B cell (primary cell): ENCODE results near the gene KCNQ2. TPM values are rescaled to one million over a fixed set of nuclear protein-coding genes. Genes with fewer than 3 reads are reported as not detected.

Source experiments
- ATAC-seq: fragments of 200-7000 bp; cut with Tn5 transposase; one replicate; pipeline ENCODE4 v1.10.0; 2021; ENCODE audit warnings: low read depth, mild to moderate bottlenecking, moderate number of reproducible peaks, moderate library complexity
- CTCF ChIA-PET: fragments of 350-600 bp; sonication (Branson Sonifier 250); formaldehyde crosslinking; loops from one replicate; lab custom pipeline; 2021; ENCODE audit warnings: antibody characterized with exemption, inconsistent platforms; lab: Charles Lee
- POLR2A ChIA-PET: fragments of 350-600 bp; sonication (Branson Sonifier 250); formaldehyde crosslinking; loops from one replicate; lab custom pipeline; 2021; ENCODE audit warnings: antibody characterized with exemption; lab: Charles Lee
- DNase-seq: peaks from one replicate; pipeline ENCODE4 v3.0.0; 2013
- H2AFZ ChIP-seq: 2 replicates; pipeline ENCODE4 v1.6.1; 2012; ENCODE audit warnings: mild to moderate bottlenecking, low read depth, low read length; ENCODE audit not compliant: insufficient read depth, poor library complexity, severe bottlenecking
- H3K27ac ChIP-seq, 2 donors: 1 replicate in 1 of 2; 2 replicates in 1 of 2; pipeline ENCODE4 v1.5.1; 2012 to 2013; ENCODE audit warnings: low read length in 2 of 2, mild to moderate bottlenecking in 2 of 2, moderate library complexity in 1 of 2
- H3K27me3 ChIP-seq, 4 experiments: fragments of 200-600 bp in 1 of 4; sonication (generic) in 1 of 4; replicated peaks in 1 of 4; 1 replicate in 2 of 4; 2 replicates in 2 of 4; pipeline versions ENCODE4 v1.6.1 to v1.7.0; 2013 to 2016; ENCODE audit warnings: low read length in 3 of 4, mild to moderate bottlenecking in 2 of 4, mixed read lengths in 1 of 4, moderate library complexity in 1 of 4; ENCODE audit not compliant: insufficient read depth in 4 of 4, control insufficient read depth in 3 of 4; ENCODE audit errors: control extremely low read depth in 1 of 4
- H3K36me3 ChIP-seq, 2 experiments: replicated peaks in 1 of 2; 1 replicate in 1 of 2; 2 replicates in 1 of 2; pipeline versions ENCODE4 v1.6.1 to v1.7.1; 2013; ENCODE audit warnings: low read length in 1 of 2; ENCODE audit not compliant: insufficient read depth in 2 of 2, control insufficient read depth in 1 of 2; ENCODE audit errors: control extremely low read depth in 1 of 2, extremely low read depth in 1 of 2
- H3K4me1 ChIP-seq, 2 donors: fragments of 200-600 bp in 1 of 2; sonication (generic) in 1 of 2; 1 replicate in 1 of 2; 2 replicates in 1 of 2; pipeline versions ENCODE4 v1.5.1 to v1.6.1; 2013 to 2017; ENCODE audit warnings: low read length in 2 of 2; ENCODE audit not compliant: control insufficient read depth in 2 of 2, insufficient read depth in 2 of 2
- H3K4me2 ChIP-seq: replicated peaks from 2 replicates; pipeline ENCODE3; 2012; ENCODE audit warnings: mild to moderate bottlenecking, low read depth, low read length; ENCODE audit not compliant: poor library complexity, severe bottlenecking
- H3K4me3 ChIP-seq, 5 experiments: fragments of 200-600 bp in 1 of 5; sonication (generic) in 1 of 5; 1 replicate in 3 of 5; 2 replicates in 2 of 5; pipeline versions ENCODE4 v1.5.1 to v1.7.0; 2011 to 2016; ENCODE audit warnings: low read length in 4 of 5, mild to moderate bottlenecking in 4 of 5, low read depth in 2 of 5, control low read depth in 1 of 5, moderate library complexity in 1 of 5; ENCODE audit not compliant: insufficient read depth in 1 of 5; ENCODE audit errors: control extremely low read depth in 1 of 5, extremely low read depth in 1 of 5
- H3K79me2 ChIP-seq: fragments of 200-600 bp; sonication (generic); one replicate; pipeline ENCODE4 v1.6.0; 2016; ENCODE audit warnings: low read length; ENCODE audit not compliant: control insufficient read depth, insufficient read depth
- H3K9ac ChIP-seq: fragments of 200-600 bp; sonication (generic); 2 replicates; pipeline ENCODE4 v1.6.1; 2017; ENCODE audit warnings: mild to moderate bottlenecking, low read length, moderate library complexity
- H3K9me3 ChIP-seq, 3 donors: one replicate each; pipeline versions ENCODE4 v1.6.1 to v1.7.1; 2013; ENCODE audit warnings: low read length in 2 of 3; ENCODE audit not compliant: control insufficient read depth in 2 of 3, insufficient read depth in 1 of 3; ENCODE audit errors: control extremely low read depth in 1 of 3
- H4K20me1 ChIP-seq: 2 replicates; pipeline ENCODE4 v1.6.0; 2012; ENCODE audit warnings: mild to moderate bottlenecking, low read length; ENCODE audit not compliant: insufficient read depth, control insufficient read depth, poor library complexity, severe bottlenecking
- H3K27ac Mint-ChIP-seq: one replicate; pipeline ENCODE4 v1.8.0; 2021; ENCODE audit warnings: mixed read lengths
- H3K27me3 Mint-ChIP-seq: one replicate; pipeline ENCODE4 v1.8.0; 2021; ENCODE audit warnings: mixed read lengths
- H3K4me1 Mint-ChIP-seq: one replicate; pipeline ENCODE4 v1.8.0; 2021; ENCODE audit warnings: mixed read lengths
- H3K4me3 Mint-ChIP-seq: one replicate; pipeline ENCODE4 v1.8.0; 2021; ENCODE audit warnings: mixed read lengths
- H3K9me3 Mint-ChIP-seq: one replicate; pipeline ENCODE4 v1.8.0; 2022; ENCODE audit warnings: mixed read lengths; ENCODE audit not compliant: insufficient read depth
- EZH2 ChIP-seq: IDR thresholded peaks from 2 replicates; pipeline ENCODE4 v1.6.1; 2012; ENCODE audit warnings: borderline replicate concordance, low read depth, mild to moderate bottlenecking, moderate library complexity, low read length; ENCODE audit not compliant: insufficient read depth, poor library complexity, severe bottlenecking
- WGBS: methylation state at CpG from one replicate; pipeline ENCODE4 v1.1.5; 2013; ENCODE audit warnings: missing lambda C conversion rate; ENCODE audit not compliant: insufficient coverage; 5-methylcytosine and 5-hydroxymethylcytosine counted together
- intact Hi-C: fragments of 100-400 bp; cut with micrococcal nuclease; formaldehyde crosslinking; loops from one replicate; pipeline ENCODE4 v1.10.0; 2022
- polyA plus RNA-seq: library from polyadenylated mRNA; depleted of rRNA; stranded (reverse); fragments of >200 nt; gene quantifications from 2 replicates; pipeline ENCODE4 v1.2.3, GENCODE V29; 2012
- total RNA-seq, 2 donors: library from RNA; stranded (reverse); fragments of 120-200 nt in 1 of 2; gene quantifications; 1 replicate in 1 of 2; 2 replicates in 1 of 2; pipeline versions ENCODE4 v1.2.3 to v1.2.4, GENCODE V29; 2013 to 2022
- TF ChIP-seq, protein P1 (sequence below): fragments of 200-600 bp; IDR thresholded peaks from one replicate; pipeline ENCODE4 v1.8.0; 2022; ENCODE audit warnings: antibody characterized with exemption, mild to moderate bottlenecking

Gene KCNQ2
- total and polyA plus RNA-seq, 2 donors (not counting 1 experiment from before 2014, with no cell fraction given) = 0.12 TPM; not detected in 1

DNA sequence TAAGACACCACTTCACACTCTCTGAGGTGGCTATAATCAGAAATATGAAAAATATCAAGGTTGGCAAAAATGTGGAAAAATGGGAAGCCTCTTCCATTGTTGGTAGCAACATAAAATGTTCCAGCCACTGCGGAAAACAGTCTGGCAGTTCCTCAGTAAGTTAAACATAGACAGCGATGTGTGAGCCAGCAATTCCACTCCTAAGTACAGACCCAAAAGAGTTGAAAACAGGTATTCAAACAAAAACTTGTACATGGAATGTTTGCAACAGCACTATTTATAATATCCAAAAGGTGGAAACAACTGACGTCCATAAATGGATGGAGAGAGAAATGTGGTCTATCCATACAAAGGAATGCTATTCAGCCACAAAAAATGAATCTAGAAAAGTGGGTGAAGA lies 40.8 kb upstream of the KCNQ2 start:
- peaks cover 0 to 9% (median 2%) of the 10 kb centered on the region in 3 donors for H3K9me3 ChIP-seq
- ChIA-PET CTCF (no interaction called here), POLR2A (no interaction called here)
- H2AFZ ChIP-seq = no peak overlapping the region
- ATAC-seq (no peak), DNase-seq (no peak)
- Mint-ChIP-seq H3K4me3 (no peak overlapping the region), H3K9me3 (peaks cover 2% of the 10 kb centered on the region), H3K27me3 (peaks cover 40% of the 10 kb centered on the region), H3K27ac (no peak overlapping the region), H3K4me1 (no peaks in the 10 kb centered on the region)
- no peak overlapping the region for H3K4me3 ChIP-seq
- peaks cover 0 to 18% (median 4%) of the 10 kb centered on the region in 4 experiments for H3K27me3 ChIP-seq
- H3K4me1 ChIP-seq = no peaks in the 10 kb centered on the region
- H4K20me1 ChIP-seq = no peaks in the 10 kb centered on the region
- no CpG with 5 or more reads among the region's 3 CpGs for WGBS
- no peak for TF ChIP-seq EZH2
- H3K4me2 ChIP-seq = no peak overlapping the region
- intact Hi-C loops = no loop called here
- H3K27ac ChIP-seq = no peak overlapping the region
- no peaks in the 10 kb centered on the region for H3K36me3 ChIP-seq
- H3K79me2 ChIP-seq = no peaks in the 10 kb centered on the region
- no peak overlapping the region for H3K9ac ChIP-seq

DNA sequence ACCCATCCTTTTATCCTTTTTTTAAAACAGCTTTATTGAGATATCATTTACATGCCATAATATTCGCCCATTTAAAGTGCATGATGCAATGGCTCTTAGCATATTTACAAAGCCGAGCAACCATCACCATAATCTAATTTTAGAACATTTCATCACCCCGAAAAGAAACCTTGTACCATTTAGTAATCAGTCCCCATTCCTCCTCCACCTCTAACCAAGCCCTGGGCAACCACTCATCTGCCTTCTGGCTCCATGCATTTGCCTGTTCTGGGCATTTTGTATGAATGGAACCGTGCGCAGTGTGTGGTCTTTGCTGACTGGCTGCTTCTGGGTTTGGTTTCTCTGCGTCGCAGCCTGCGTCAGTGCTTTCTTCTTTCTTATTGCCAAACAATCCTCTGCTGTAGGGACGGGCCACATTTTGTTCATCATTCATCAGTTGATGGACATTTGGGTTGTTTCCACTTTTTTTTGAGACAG lies 36.7 kb upstream of the KCNQ2 start:
- no peaks in the 10 kb centered on the region for H4K20me1 ChIP-seq

More for the DNA sequence above, 36.7 kb upstream of the KCNQ2 start:
- 52% methylated on average over 2 of the region's 9 CpGs for WGBS
- H3K4me2 ChIP-seq = no peak overlapping the region
- Mint-ChIP-seq H3K9me3 (peaks cover 2% of the 10 kb centered on the region), H3K4me3 (no peak overlapping the region), H3K27me3 (peaks cover 49% of the 10 kb centered on the region), H3K27ac (no peak overlapping the region), H3K4me1 (no peaks in the 10 kb centered on the region)
- ATAC-seq (no peak), DNase-seq (no peak)
- H3K27ac ChIP-seq = no peak overlapping the region
- no peak overlapping the region for H3K9ac ChIP-seq
- no peaks in the 10 kb centered on the region for H3K36me3 ChIP-seq
- POLR2A ChIA-PET = no interaction called here
- no peaks in the 10 kb centered on the region for H3K79me2 ChIP-seq
- peaks cover 0 to 19% (median 4%) of the 10 kb centered on the region in 4 experiments for H3K27me3 ChIP-seq
- peaks cover 0 to 24% (median 1%) of the 10 kb centered on the region in 3 donors for H3K9me3 ChIP-seq
- no peaks in the 10 kb centered on the region for H3K4me1 ChIP-seq
- H3K4me3 ChIP-seq = no peak overlapping the region
- no peak overlapping the region for H2AFZ ChIP-seq
- TF ChIP-seq EZH2 = no peak
- TF ChIP-seq, protein P1, sequence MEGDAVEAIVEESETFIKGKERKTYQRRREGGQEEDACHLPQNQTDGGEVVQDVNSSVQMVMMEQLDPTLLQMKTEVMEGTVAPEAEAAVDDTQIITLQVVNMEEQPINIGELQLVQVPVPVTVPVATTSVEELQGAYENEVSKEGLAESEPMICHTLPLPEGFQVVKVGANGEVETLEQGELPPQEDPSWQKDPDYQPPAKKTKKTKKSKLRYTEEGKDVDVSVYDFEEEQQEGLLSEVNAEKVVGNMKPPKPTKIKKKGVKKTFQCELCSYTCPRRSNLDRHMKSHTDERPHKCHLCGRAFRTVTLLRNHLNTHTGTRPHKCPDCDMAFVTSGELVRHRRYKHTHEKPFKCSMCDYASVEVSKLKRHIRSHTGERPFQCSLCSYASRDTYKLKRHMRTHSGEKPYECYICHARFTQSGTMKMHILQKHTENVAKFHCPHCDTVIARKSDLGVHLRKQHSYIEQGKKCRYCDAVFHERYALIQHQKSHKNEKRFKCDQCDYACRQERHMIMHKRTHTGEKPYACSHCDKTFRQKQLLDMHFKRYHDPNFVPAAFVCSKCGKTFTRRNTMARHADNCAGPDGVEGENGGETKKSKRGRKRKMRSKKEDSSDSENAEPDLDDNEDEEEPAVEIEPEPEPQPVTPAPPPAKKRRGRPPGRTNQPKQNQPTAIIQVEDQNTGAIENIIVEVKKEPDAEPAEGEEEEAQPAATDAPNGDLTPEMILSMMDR = no peak
- intact Hi-C loops = no loop called here
- CTCF ChIA-PET = no interaction called here
